HEK293 (cell line): ENCODE data around the gene MVB12B.

ENCODE experiments used
- CTCF ChIA-PET: fragments of 350-600 bp; formaldehyde crosslinking; extraction: SDS; loops from one replicate; lab custom pipeline; 2021; ENCODE audit warnings: antibody characterized with exemption; lab: Yijun Ruan, JAX
- POLR2A ChIA-PET: fragments of 300-600 bp; formaldehyde crosslinking; extraction: SDS; loops from one replicate; lab custom pipeline; 2020; ENCODE audit warnings: antibody characterized with exemption, inconsistent platforms; lab: Yijun Ruan, JAX
- H3K27ac ChIP-seq: fragments of 200-500 bp; sonication (Bioruptor generic); 2 replicates; pipeline ENCODE4 v1.5.1; 2014; ENCODE audit warnings: low read depth, low read length, control low read depth, inconsistent platforms; ENCODE audit errors: extremely low read depth
- H3K36me3 ChIP-seq, 2 experiments: fragments of 200-500 bp in 1 of 2; sonication (Bioruptor generic) in 1 of 2; 1 replicate in 1 of 2; 2 replicates in 1 of 2; pipeline ENCODE4 v1.5.1; 2014 to 2017; ENCODE audit warnings: inconsistent platforms in 2 of 2, low read length in 2 of 2; ENCODE audit not compliant: control insufficient read depth in 2 of 2, insufficient read depth in 1 of 2
- H3K4me1 ChIP-seq: fragments of 200-500 bp; sonication (Bioruptor generic); 2 replicates; pipeline ENCODE4 v1.5.1; 2014; ENCODE audit warnings: mild to moderate bottlenecking, low read length, inconsistent platforms; ENCODE audit not compliant: control insufficient read depth, insufficient read depth
- H3K4me3 ChIP-seq: 2 replicates; pipeline ENCODE4 v1.5.1; 2011; ENCODE audit warnings: low read depth, mild to moderate bottlenecking, control low read depth, low read length, moderate library complexity
- H3K9me3 ChIP-seq: fragments of 200-500 bp; sonication (Bioruptor generic); 2 replicates; pipeline ENCODE4 v1.5.1; 2014; ENCODE audit warnings: low read depth, low read length, inconsistent platforms; ENCODE audit not compliant: control insufficient read depth, insufficient read depth
- BCL11B ChIP-seq: fragments of 450-650 bp; formaldehyde crosslinking; IDR thresholded peaks from 2 replicates; pipeline ENCODE4 v1.5.1; 2016; ENCODE audit warnings: low read depth, missing biosample characterization, missing genetic modification characterization
- CTCF ChIP-seq: fragments of 450-650 bp; formaldehyde crosslinking; IDR thresholded peaks from 2 replicates; pipeline ENCODE4 v1.5.1; 2016; ENCODE audit warnings: missing biosample characterization, missing genetic modification characterization
- MYNN ChIP-seq: fragments of 450-650 bp; formaldehyde crosslinking; IDR thresholded peaks from 2 replicates; pipeline ENCODE4 v1.5.1; 2016; ENCODE audit warnings: missing biosample characterization, missing genetic modification characterization, borderline replicate concordance
- PRDM4 ChIP-seq: fragments of 450-650 bp; formaldehyde crosslinking; IDR thresholded peaks from 2 replicates; pipeline ENCODE4 v1.5.1; 2017; ENCODE audit warnings: missing biosample characterization, missing genetic modification characterization
- REPIN1 ChIP-seq: fragments of 450-650 bp; formaldehyde crosslinking; IDR thresholded peaks from 2 replicates; pipeline ENCODE4 v1.5.1; 2017; ENCODE audit warnings: missing biosample characterization, missing genetic modification characterization, low read depth
- YY1 ChIP-seq: fragments of 450-650 bp; formaldehyde crosslinking; IDR thresholded peaks from 2 replicates; pipeline ENCODE4 v1.5.1; 2018; ENCODE audit warnings: missing biosample characterization, missing genetic modification characterization
- ZFP69B ChIP-seq: fragments of 450-650 bp; formaldehyde crosslinking; IDR thresholded peaks from 2 replicates; pipeline ENCODE4 v1.5.1; 2016; ENCODE audit warnings: missing biosample characterization, missing genetic modification characterization
- ZNF174 ChIP-seq: fragments of 450-650 bp; formaldehyde crosslinking; IDR thresholded peaks from 2 replicates; pipeline ENCODE4 v1.5.0; 2017; ENCODE audit warnings: missing biosample characterization, mild to moderate bottlenecking, missing genetic modification characterization
- ZNF184 ChIP-seq: fragments of 450-650 bp; IDR thresholded peaks from 2 replicates; pipeline ENCODE4 v1.5.1; 2018; ENCODE audit warnings: missing biosample characterization, mild to moderate bottlenecking, missing genetic modification characterization
- ZNF221 ChIP-seq: fragments of 450-650 bp; formaldehyde crosslinking; IDR thresholded peaks from 2 replicates; pipeline ENCODE4 v1.5.1; 2017; ENCODE audit warnings: missing biosample characterization, missing genetic modification characterization, borderline replicate concordance
- ZNF366 ChIP-seq: fragments of 450-650 bp; formaldehyde crosslinking; conservative IDR thresholded peaks from 2 replicates; pipeline ENCODE4 v1.5.1; 2016; ENCODE audit warnings: missing biosample characterization, missing genetic modification characterization
- ZNF423 ChIP-seq: fragments of 450-650 bp; formaldehyde crosslinking; IDR thresholded peaks from 2 replicates; pipeline ENCODE4 v1.5.1; 2016; ENCODE audit warnings: missing biosample characterization, missing genetic modification characterization
- ZNF48 ChIP-seq: fragments of 450-650 bp; formaldehyde crosslinking; IDR thresholded peaks from 2 replicates; pipeline ENCODE4 v1.5.1; 2016; ENCODE audit warnings: missing biosample characterization, missing genetic modification characterization
- ZNF510 ChIP-seq: fragments of 450-650 bp; formaldehyde crosslinking; IDR thresholded peaks from 2 replicates; pipeline ENCODE4 v1.5.1; 2018; ENCODE audit warnings: mild to moderate bottlenecking, missing genetic modification characterization, missing biosample characterization; ENCODE audit not compliant: insufficient replicate concordance
- ZNF549 ChIP-seq: fragments of 450-650 bp; IDR thresholded peaks from 2 replicates; pipeline ENCODE4 v1.5.1; 2018; ENCODE audit warnings: missing biosample characterization, missing genetic modification characterization, mild to moderate bottlenecking, inconsistent platforms, moderate library complexity
- ZNF558 ChIP-seq: fragments of 450-650 bp; formaldehyde crosslinking; IDR thresholded peaks from 2 replicates; pipeline ENCODE4 v1.5.1; 2016; ENCODE audit warnings: missing biosample characterization, missing genetic modification characterization
- ZNF571 ChIP-seq: fragments of 450-650 bp; formaldehyde crosslinking; IDR thresholded peaks from 2 replicates; pipeline ENCODE4 v1.5.0; 2017; ENCODE audit warnings: missing biosample characterization, missing genetic modification characterization
- ZNF624 ChIP-seq: fragments of 450-650 bp; formaldehyde crosslinking; IDR thresholded peaks from 2 replicates; pipeline ENCODE4 v1.5.1; 2017; ENCODE audit warnings: missing biosample characterization, missing genetic modification characterization
- ZNF658 ChIP-seq: fragments of 450-650 bp; formaldehyde crosslinking; IDR thresholded peaks from 2 replicates; pipeline ENCODE4; 2016; ENCODE audit warnings: missing biosample characterization, missing genetic modification characterization
- ZNF677 ChIP-seq: fragments of 450-650 bp; IDR thresholded peaks from 2 replicates; pipeline ENCODE4 v1.5.0; 2018; ENCODE audit warnings: missing biosample characterization, mild to moderate bottlenecking, missing genetic modification characterization, moderate library complexity
- ZNF704 ChIP-seq: fragments of 450-650 bp; formaldehyde crosslinking; IDR thresholded peaks from 2 replicates; pipeline ENCODE4 v1.5.1; 2016; ENCODE audit warnings: missing biosample characterization, missing genetic modification characterization
- ZSCAN30 ChIP-seq: fragments of 450-650 bp; IDR thresholded peaks from 2 replicates; pipeline ENCODE4 v1.5.1; 2018; ENCODE audit warnings: missing biosample characterization, mild to moderate bottlenecking, missing genetic modification characterization, moderate library complexity
- TF ChIP-seq, protein P1 (sequence below): fragments of 450-650 bp; formaldehyde crosslinking; IDR thresholded peaks from 2 replicates; pipeline ENCODE4 v1.5.1; 2016; ENCODE audit warnings: missing biosample characterization, missing genetic modification characterization

The MVB12B gene

GRCh38 chr9:126361810-126362238 is 35.2 kb downstream of the MVB12B start (continued):
- TF ChIP-seq, protein P1, sequence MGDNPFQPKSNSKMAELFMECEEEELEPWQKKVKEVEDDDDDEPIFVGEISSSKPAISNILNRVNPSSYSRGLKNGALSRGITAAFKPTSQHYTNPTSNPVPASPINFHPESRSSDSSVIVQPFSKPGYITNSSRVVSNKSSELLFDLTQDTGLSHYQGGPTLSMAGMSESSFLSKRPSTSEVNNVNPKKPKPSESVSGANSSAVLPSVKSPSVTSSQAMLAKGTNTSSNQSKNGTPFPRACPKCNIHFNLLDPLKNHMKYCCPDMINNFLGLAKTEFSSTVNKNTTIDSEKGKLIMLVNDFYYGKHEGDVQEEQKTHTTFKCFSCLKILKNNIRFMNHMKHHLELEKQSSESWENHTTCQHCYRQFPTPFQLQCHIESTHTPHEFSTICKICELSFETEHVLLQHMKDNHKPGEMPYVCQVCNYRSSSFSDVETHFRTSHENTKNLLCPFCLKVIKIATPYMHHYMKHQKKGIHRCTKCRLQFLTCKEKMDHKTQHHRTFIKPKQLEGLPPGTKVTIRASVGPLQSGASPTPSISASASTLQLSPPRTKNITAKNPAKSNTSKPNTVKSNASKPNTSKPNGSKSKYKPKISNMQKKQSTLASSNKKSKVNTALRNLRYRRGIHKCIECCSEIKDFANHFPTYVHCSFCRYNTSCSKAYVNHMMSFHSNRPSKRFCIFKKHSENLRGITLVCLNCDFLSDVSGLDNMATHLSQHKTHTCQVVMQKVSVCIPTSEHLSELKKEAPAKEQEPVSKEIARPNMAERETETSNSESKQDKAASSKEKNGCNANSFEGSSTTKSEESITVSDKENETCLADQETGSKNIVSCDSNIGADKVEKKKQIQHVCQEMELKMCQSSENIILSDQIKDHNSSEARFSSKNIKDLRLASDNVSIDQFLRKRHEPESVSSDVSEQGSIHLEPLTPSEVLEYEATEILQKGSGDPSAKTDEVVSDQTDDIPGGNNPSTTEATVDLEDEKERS (tag by site-specific recombination), result 0 out of 2 replicates have a peak, but pooled peaks have one; percentile 23
- no peak for TF ChIP-seq ZNF174 (tag by site-specific recombination)
- TF ChIP-seq ZNF558, result peak; percentile 92
- TF ChIP-seq, all 188 proteins: peak for 6

GRCh38 chr9:126363250-126363649 is 36.6 kb downstream of the MVB12B start:
- H3K27ac ChIP-seq, result no peak overlapping the region
- no peak overlapping the region for H3K4me3 ChIP-seq
- TF ChIP-seq ZNF510 (no peak), MYNN (tag by site-specific recombination) (no peak), PRDM4 (tag by site-specific recombination) (no peak), ZNF624 (tag by site-specific recombination) (no peak), ZNF174 (tag by site-specific recombination) (no peak), ZNF48 (tag by site-specific recombination) (no peak), ZNF366 (tag by site-specific recombination) (no peak), ZNF423 (tag by site-specific recombination) (no peak), ZSCAN30 (tag by site-specific recombination) (no peak), ZNF571 (tag by site-specific recombination) (no peak), ZNF677 (tag by site-specific recombination) (no peak), ZNF221 (tag by site-specific recombination) (no peak), REPIN1 (tag by site-specific recombination) (no peak)
- H3K36me3 ChIP-seq, result no peaks in the 10 kb centered on the region
- no peaks in the 10 kb centered on the region for H3K4me1 ChIP-seq
- ChIA-PET POLR2A (no interaction called here), CTCF (interaction anchor here (0.9 kb wide), 1 partner anchor 45 kb away, joined by 3 read pairs; no protein-coding TSS in a partner anchor)
- H3K9me3 ChIP-seq, result no peaks in the 10 kb centered on the region

DNA sequence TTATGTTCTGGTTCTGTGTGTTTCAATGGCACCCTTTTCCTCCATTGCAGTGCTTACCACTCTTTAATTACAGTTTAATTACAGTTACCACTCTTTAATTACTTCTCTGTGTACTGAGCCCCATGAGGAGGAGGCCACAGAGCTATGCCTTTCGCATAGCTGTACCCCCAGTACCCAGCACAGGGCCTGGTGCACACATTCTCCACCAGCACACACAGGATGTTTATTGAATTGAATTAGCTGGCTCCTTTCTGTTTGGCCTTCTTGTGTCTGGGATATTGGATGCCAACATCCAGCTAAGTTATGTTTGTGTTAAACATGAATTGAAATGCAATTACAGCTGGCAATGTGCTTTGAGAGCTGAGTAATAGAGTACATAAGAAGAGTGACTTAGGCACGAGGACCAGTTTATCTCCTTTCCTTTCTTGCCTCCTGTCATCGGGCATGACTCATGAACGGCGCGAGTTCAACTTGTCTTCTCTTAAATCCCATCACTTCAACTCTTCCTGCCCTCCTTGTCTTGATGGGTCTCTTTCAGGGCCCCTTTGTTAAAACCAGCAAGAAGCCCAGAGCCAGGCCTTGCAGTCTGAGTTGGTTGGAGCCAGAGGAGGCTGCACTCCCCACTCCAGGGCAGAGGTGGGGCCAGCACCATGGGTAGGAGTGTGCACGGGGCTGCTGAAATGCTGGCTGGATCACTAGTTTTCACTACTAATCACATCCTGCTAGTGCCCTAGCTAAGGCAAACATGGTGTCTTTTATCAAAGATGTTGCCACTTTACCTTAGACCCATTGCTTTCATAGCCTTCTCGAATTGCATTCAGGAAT is 37.4 kb downstream of the MVB12B start:
- H3K27ac ChIP-seq, result no peak overlapping the region
- H3K9me3 ChIP-seq, result no peaks in the 10 kb centered on the region
- no peak overlapping the region for H3K4me3 ChIP-seq
- POLR2A ChIA-PET, result no interaction called here
- TF ChIP-seq ZNF704 (tag by site-specific recombination) (no peak), ZNF549 (no peak), REPIN1 (tag by site-specific recombination) (no peak), YY1 (tag by site-specific recombination) (no peak), BCL11B (tag by site-specific recombination) (no peak), CTCF (no peak), ZFP69B (tag by site-specific recombination) (no peak), ZNF658 (tag by site-specific recombination) (no peak), ZNF184 (tag by site-specific recombination) (no peak)
- H3K4me1 ChIP-seq, result no peaks in the 10 kb centered on the region
- CTCF ChIA-PET, result interaction anchor here (0.9 kb wide), 1 partner anchor 46 kb away, joined by 3 read pairs; no protein-coding TSS in a partner anchor
- no peaks in the 10 kb centered on the region for H3K36me3 ChIP-seq
